ENCODE measurements around the gene TNP2. TPM values are rescaled to one million over a fixed set of nuclear protein-coding genes. Genes with fewer than 3 reads are reported as not detected.
A peak's percentile ranks its signal among the peaks of the same experiment; 100 is the strongest.

The TNP2 gene
- total and polyA plus RNA-seq, 9 of the 15 experiments (the other 6 are each of a cell fraction or from before 2014, with no cell fraction given) = not detected

- no peak for FAIRE-seq
- POLR2A ChIA-PET = interaction anchor here (0.6 to 1.0 kb wide), 2 partner anchors 10 to 341 kb away, joined by 3 read pairs; partner anchors contain the start of gene TNP2
Observed at GRCh38 chr16:11278681-11279628, 9.8 kb upstream of the TNP2 start.

GRCh38 chr16:11277607-11278337, 8.6 kb upstream of the TNP2 start:
- H3K4me2 ChIP-seq (ENCODE audit: insufficient read depth, low read length) = no peak overlapping the region
- DNase-seq (ENCODE audit: extremely low read depth in 1 of 4, low spot score in 3 of 4) (no peak), ATAC-seq (no peak), FAIRE-seq (no peak)
- 27% methylated on average over 12 of the region's 12 CpGs for WGBS (ENCODE audit: insufficient coverage, low coverage, missing lambda C conversion rate)
- H3K4me3 ChIP-seq = no peak overlapping the region
- no peak overlapping the region for H3K27ac ChIP-seq (ENCODE audit: extremely low read depth, low read depth, low read length)
- peaks cover 0 to 16% of the 10 kb centered on the region in 2 experiments; a peak in 1 of 5 replicates for H3K4me1 ChIP-seq (replicated peaks in 1 of 2; ENCODE audit: control insufficient read depth in 2 of 2, insufficient read depth in 2 of 2, low read length in 2 of 2)
- no peaks in the 10 kb centered on the region for H3K9me3 ChIP-seq (replicated peaks; ENCODE audit: control insufficient read depth, insufficient read depth, low read depth, low read length)
- no peaks in the 10 kb centered on the region for H3K9me1 ChIP-seq (ENCODE audit: control insufficient read depth, insufficient read depth, low read length)
- CTCF ChIA-PET (ENCODE audit: low intra/inter-chr PET ratio) = no interaction called here
- in situ Hi-C loops (cut with MboI) = no loop called here
- POLR2A ChIA-PET = interaction anchor here (0.6 to 1.6 kb wide), 4 partner anchors 12 to 1207 kb away, joined by 3 read pairs; no protein-coding TSS in a partner anchor
- intact Hi-C loops (cut with micrococcal nuclease) = no loop called here
- no peak overlapping the region for H3K9ac ChIP-seq (ENCODE audit: insufficient read depth in 1 of 2, low read depth in 2 of 2, low read length in 2 of 2)
- BruUV-seq (replicated peaks) = no TSS peak
- no peaks in the 10 kb centered on the region for H3K36me3 ChIP-seq (ENCODE audit: control insufficient read depth, insufficient read depth, low read length)
- H3K79me2 ChIP-seq (ENCODE audit: control insufficient read depth, insufficient read depth, low read length) = no peaks in the 10 kb centered on the region
- 0 out of 2 replicates have a peak, but pooled peaks cover 2% of the 10 kb centered on the region for H4K20me1 ChIP-seq (replicated peaks; ENCODE audit: control insufficient read depth, insufficient read depth, low read length)
- H2AFZ ChIP-seq (ENCODE audit: low read depth, low read length) = no peak overlapping the region
- H3K27me3 ChIP-seq (ENCODE audit: control insufficient read depth in 2 of 2, insufficient read depth in 2 of 2, low read length in 2 of 2) = peaks cover 33 to 42% of the 10 kb centered on the region in 2 experiments
- no peak for TF ChIP-seq CBFA2T2 (conservative IDR thresholded peaks at IDR 0.05)
- no peak for TF ChIP-seq CEBPB (tag; IDR thresholded peaks at IDR 0.05)
- no peak for TF ChIP-seq ZNF583 (CRISPR knock-in tag; IDR thresholded peaks at IDR 0.05)
- TF ChIP-seq LCOR (CRISPR knock-in tag; IDR thresholded peaks at IDR 0.05) = no peak
- TF ChIP-seq JUNB (CRISPR knock-in tag; conservative IDR thresholded peaks at IDR 0.05) = no peak
- TF ChIP-seq, protein P1, sequence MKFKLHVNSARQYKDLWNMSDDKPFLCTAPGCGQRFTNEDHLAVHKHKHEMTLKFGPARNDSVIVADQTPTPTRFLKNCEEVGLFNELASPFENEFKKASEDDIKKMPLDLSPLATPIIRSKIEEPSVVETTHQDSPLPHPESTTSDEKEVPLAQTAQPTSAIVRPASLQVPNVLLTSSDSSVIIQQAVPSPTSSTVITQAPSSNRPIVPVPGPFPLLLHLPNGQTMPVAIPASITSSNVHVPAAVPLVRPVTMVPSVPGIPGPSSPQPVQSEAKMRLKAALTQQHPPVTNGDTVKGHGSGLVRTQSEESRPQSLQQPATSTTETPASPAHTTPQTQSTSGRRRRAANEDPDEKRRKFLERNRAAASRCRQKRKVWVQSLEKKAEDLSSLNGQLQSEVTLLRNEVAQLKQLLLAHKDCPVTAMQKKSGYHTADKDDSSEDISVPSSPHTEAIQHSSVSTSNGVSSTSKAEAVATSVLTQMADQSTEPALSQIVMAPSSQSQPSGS (CRISPR knock-in tag; IDR thresholded peaks at IDR 0.05) = no peak
- TF ChIP-seq IRF1 (CRISPR knock-in tag; IDR thresholded peaks at IDR 0.05; ENCODE audit: borderline replicate concordance) = no peak
- no peak for TF ChIP-seq HDGF (IDR thresholded peaks at IDR 0.05)
- TF ChIP-seq YBX1 (IDR thresholded peaks at IDR 0.05) = no peak
- no peak for TF ChIP-seq HDAC1 (IDR thresholded peaks at IDR 0.05)
- no peak for TF ChIP-seq ZNF224 (CRISPR knock-in tag; IDR thresholded peaks at IDR 0.05)

More at GRCh38 chr16:11278681-11279628, 9.8 kb upstream of the TNP2 start:
- Histone ChIP-seq H2AFZ (ENCODE audit: low read depth, low read length) (no peak overlapping the region), H3K9me1 (ENCODE audit: control insufficient read depth, insufficient read depth, low read length) (no peaks in the 10 kb centered on the region), H3K36me3 (ENCODE audit: control insufficient read depth, insufficient read depth, low read length) (no peaks in the 10 kb centered on the region), H3K9me3 (replicated peaks; ENCODE audit: control insufficient read depth, insufficient read depth, low read depth, low read length) (no peaks in the 10 kb centered on the region), H3K79me2 (ENCODE audit: control insufficient read depth, insufficient read depth, low read length) (no peaks in the 10 kb centered on the region), H3K4me2 (ENCODE audit: insufficient read depth, low read length) (no peak overlapping the region), H3K4me3 (no peak overlapping the region), H4K20me1 (replicated peaks; ENCODE audit: control insufficient read depth, insufficient read depth, low read length) (peaks cover 7% of the 10 kb centered on the region; the same call in 1 of the 2 replicates), H3K9ac (ENCODE audit: insufficient read depth in 1 of 2, low read depth in 2 of 2, low read length in 2 of 2) (no peak overlapping the region), H3K27me3 (ENCODE audit: control insufficient read depth in 2 of 2, insufficient read depth in 2 of 2, low read length in 2 of 2) (peaks cover 42 to 47% of the 10 kb centered on the region in 2 experiments), H3K4me1 (replicated peaks in 1 of 2; ENCODE audit: control insufficient read depth in 2 of 2, insufficient read depth in 2 of 2, low read length in 2 of 2) (peaks cover 0 to 9% of the 10 kb centered on the region in 2 experiments; a peak in 1 of 5 replicates), H3K27ac (ENCODE audit: extremely low read depth, low read depth, low read length) (no peak overlapping the region)
- intact Hi-C loops (cut with micrococcal nuclease) = no loop called here
- in situ Hi-C loops (cut with MboI) = no loop called here
- TF ChIP-seq ZNF143 (CRISPR knock-in tag; IDR thresholded peaks at IDR 0.05) = no peak
- no peak for TF ChIP-seq SMARCA4 (IDR thresholded peaks at IDR 0.05)
- peak; percentile 65; the same call in 1 of the 2 replicates for TF ChIP-seq SPI1 (IDR thresholded peaks at IDR 0.05; ENCODE audit: borderline replicate concordance, low read depth, low read length)
- 11% methylated on average over 6 of the region's 7 CpGs for WGBS (ENCODE audit: insufficient coverage, low coverage, missing lambda C conversion rate)
- CTCF ChIA-PET (ENCODE audit: low intra/inter-chr PET ratio) = interaction anchor here (0.6 kb wide), 1 partner anchor 288 kb away, joined by 3 read pairs; no protein-coding TSS in a partner anchor
- no peak for DNase-seq (ENCODE audit: extremely low read depth in 1 of 4, low spot score in 3 of 4)
- ATAC-seq = no peak
- no TSS peak for BruUV-seq (replicated peaks)

Measured in K562 (cell line).